Activated naive CD8-positive, alpha-beta T cell treated with anti-CD3 and anti-CD28 coated beads for 36 hours (primary cell): ENCODE results near the gene LPAR5. TPM values are rescaled to one million over a fixed set of nuclear protein-coding genes. Genes with fewer than 3 reads are reported as not detected.
"Not testable (repeated sequence)": the region's sequence is repeated elsewhere in the genome, so short reads cannot be mapped to it uniquely, and the experiment has no call there.

Experiments
- DNase-seq: peaks from one replicate; pipeline ENCODE4 v3.0.0; 2021
- H3K27ac Mint-ChIP-seq: one replicate; pipeline ENCODE4 v1.8.0; 2022; ENCODE audit warnings: mild to moderate bottlenecking, moderate library complexity, mixed read lengths
- H3K27me3 Mint-ChIP-seq: one replicate; pipeline ENCODE4 v1.8.0; 2022; ENCODE audit warnings: mild to moderate bottlenecking, mixed read lengths
- H3K36me3 Mint-ChIP-seq: one replicate; pipeline ENCODE4 v1.8.0; 2021; ENCODE audit warnings: mild to moderate bottlenecking, mixed read lengths
- H3K4me1 Mint-ChIP-seq: one replicate; pipeline ENCODE4 v1.8.0; 2021; ENCODE audit warnings: mixed read lengths
- H3K4me3 Mint-ChIP-seq: one replicate; pipeline ENCODE4 v1.8.0; 2022; ENCODE audit warnings: mild to moderate bottlenecking, moderate library complexity, mixed read lengths
- H3K9me3 Mint-ChIP-seq: one replicate; pipeline ENCODE4 v1.8.0; 2022; ENCODE audit warnings: mixed read lengths
- total RNA-seq, 2 experiments: library from RNA; stranded (reverse); gene quantifications; one replicate each; pipeline ENCODE4 v1.2.3, GENCODE V29; 2021

LPAR5 gene
- total RNA-seq, 2 experiments from 2014 or later, result 7.3 to 7.9 TPM

- Mint-ChIP-seq H3K27ac (peak overlapping the region; percentile 88), H3K4me1 (peaks cover 37% of the 10 kb centered on the region), H3K27me3 (no peaks in the 10 kb centered on the region), H3K9me3 (no peaks in the 10 kb centered on the region), H3K4me3 (no peak overlapping the region), H3K36me3 (peaks cover 46% of the 10 kb centered on the region)
- peak; percentile 52 for DNase-seq
Observed at GRCh38 chr12:6605421-6606330, 30.1 kb downstream of the LPAR5 start.

GRCh38 chr12:6604259-6605029 is 31.3 kb downstream of the LPAR5 start:
- H3K4me3 Mint-ChIP-seq, result no peak overlapping the region
- no peaks in the 10 kb centered on the region for H3K9me3 Mint-ChIP-seq
- H3K27me3 Mint-ChIP-seq, result no peaks in the 10 kb centered on the region
- no peak for DNase-seq
- peaks cover 54% of the 10 kb centered on the region for H3K36me3 Mint-ChIP-seq
- peaks cover 36% of the 10 kb centered on the region for H3K4me1 Mint-ChIP-seq
- peak overlapping the region; percentile 88 for H3K27ac Mint-ChIP-seq

GRCh38 chr12:6603095-6603567 is 32.6 kb downstream of the LPAR5 start:
- Mint-ChIP-seq H3K4me3 (no peak overlapping the region), H3K36me3 (peaks cover 55% of the 10 kb centered on the region), H3K4me1 (peaks cover 36% of the 10 kb centered on the region), H3K9me3 (no peaks in the 10 kb centered on the region), H3K27me3 (no peaks in the 10 kb centered on the region), H3K27ac (peak overlapping the region; percentile 84)
- no peak for DNase-seq

GRCh38 chr12:6602526-6602925 is 33.2 kb downstream of the LPAR5 start:
- no peak for DNase-seq
- peak overlapping the region; percentile 84 for H3K27ac Mint-ChIP-seq
- H3K27me3 Mint-ChIP-seq, result no peaks in the 10 kb centered on the region
- no peaks in the 10 kb centered on the region for H3K9me3 Mint-ChIP-seq
- H3K4me1 Mint-ChIP-seq, result peaks cover 36% of the 10 kb centered on the region
- no peak overlapping the region for H3K4me3 Mint-ChIP-seq
- H3K36me3 Mint-ChIP-seq, result peaks cover 60% of the 10 kb centered on the region

- not testable (repeated sequence) for H3K4me1 Mint-ChIP-seq, DNase-seq, H3K9me3 Mint-ChIP-seq, H3K27me3 Mint-ChIP-seq, H3K27ac Mint-ChIP-seq, H3K4me3 Mint-ChIP-seq
- H3K36me3 Mint-ChIP-seq, result peaks cover 52% of the 10 kb centered on the region
Observed at GRCh38 chr12:6595673-6596072, 40.1 kb downstream of the LPAR5 start.

- no peak for DNase-seq
- Mint-ChIP-seq H3K9me3 (no peaks in the 10 kb centered on the region), H3K27ac (peak overlapping the region; percentile 46), H3K4me1 (peaks cover 3% of the 10 kb centered on the region), H3K27me3 (no peaks in the 10 kb centered on the region), H3K36me3 (peaks cover 51% of the 10 kb centered on the region), H3K4me3 (no peak overlapping the region)
Observed at GRCh38 chr12:6592087-6592486, 43.7 kb downstream of the LPAR5 start.

- Mint-ChIP-seq H3K36me3 (peaks cover 36% of the 10 kb centered on the region), H3K27ac (peak overlapping the region; percentile 34)
- H3K4me3 Mint-ChIP-seq, H3K27me3 Mint-ChIP-seq, DNase-seq, H3K4me1 Mint-ChIP-seq, H3K9me3 Mint-ChIP-seq: not testable (repeated sequence)
Observed at GRCh38 chr12:6586569-6586968, 49.2 kb downstream of the LPAR5 start.

GRCh38 chr12:6584293-6584692 is 51.5 kb downstream of the LPAR5 start:
- H3K9me3 Mint-ChIP-seq, result no peaks in the 10 kb centered on the region
- no peak overlapping the region for H3K4me3 Mint-ChIP-seq
- peaks cover 37% of the 10 kb centered on the region for H3K36me3 Mint-ChIP-seq
- no peaks in the 10 kb centered on the region for H3K27me3 Mint-ChIP-seq
- H3K27ac Mint-ChIP-seq, result no peak overlapping the region
- no peak for DNase-seq
- H3K4me1 Mint-ChIP-seq, result no peaks in the 10 kb centered on the region

GRCh38 chr12:6582959-6583358 is 52.8 kb downstream of the LPAR5 start:
- peaks cover 4% of the 10 kb centered on the region for H3K4me1 Mint-ChIP-seq
- no peak for DNase-seq
- H3K27ac Mint-ChIP-seq, result no peak overlapping the region
- peaks cover 37% of the 10 kb centered on the region for H3K36me3 Mint-ChIP-seq
- H3K27me3 Mint-ChIP-seq, result no peaks in the 10 kb centered on the region
- H3K4me3 Mint-ChIP-seq, result no peak overlapping the region
- no peaks in the 10 kb centered on the region for H3K9me3 Mint-ChIP-seq

- Mint-ChIP-seq H3K9me3 (no peaks in the 10 kb centered on the region), H3K27ac (peak overlapping the region; percentile 10), H3K4me1 (peaks cover 4% of the 10 kb centered on the region), H3K27me3 (no peaks in the 10 kb centered on the region), H3K4me3 (no peak overlapping the region), H3K36me3 (peaks cover 29% of the 10 kb centered on the region)
- DNase-seq, result no peak
Observed at GRCh38 chr12:6582196-6582595, 53.6 kb downstream of the LPAR5 start.

- Mint-ChIP-seq H3K9me3 (no peaks in the 10 kb centered on the region), H3K27ac (peak overlapping the region; percentile 36), H3K27me3 (no peaks in the 10 kb centered on the region), H3K4me3 (no peak overlapping the region), H3K36me3 (peaks cover 17% of the 10 kb centered on the region), H3K4me1 (peaks cover 9% of the 10 kb centered on the region)
- DNase-seq, result no peak
Observed at GRCh38 chr12:6575648-6576047, 60.1 kb downstream of the LPAR5 start.

- no peak for DNase-seq
Observed at GRCh38 chr12:6574576-6575295, 61.0 kb downstream of the LPAR5 start.

GRCh38 chr12:6573001-6573400 is 62.8 kb downstream of the LPAR5 start:
- Mint-ChIP-seq H3K4me1 (peaks cover 23% of the 10 kb centered on the region), H3K4me3 (no peak overlapping the region), H3K27ac (no peak overlapping the region), H3K36me3 (peaks cover 21% of the 10 kb centered on the region), H3K27me3 (peaks cover 2% of the 10 kb centered on the region), H3K9me3 (no peaks in the 10 kb centered on the region)
- no peak for DNase-seq

More at GRCh38 chr12:6574576-6575295, 61.0 kb downstream of the LPAR5 start:
- H3K27ac Mint-ChIP-seq, result peak overlapping the region; percentile 7
- peaks cover 18% of the 10 kb centered on the region for H3K36me3 Mint-ChIP-seq
- H3K9me3 Mint-ChIP-seq, result no peaks in the 10 kb centered on the region
- no peaks in the 10 kb centered on the region for H3K27me3 Mint-ChIP-seq
- H3K4me1 Mint-ChIP-seq, result peaks cover 18% of the 10 kb centered on the region
- H3K4me3 Mint-ChIP-seq, result no peak overlapping the region

- peaks cover 44% of the 10 kb centered on the region for H3K4me1 Mint-ChIP-seq
- H3K27me3 Mint-ChIP-seq, result peaks cover 4% of the 10 kb centered on the region
- H3K4me3 Mint-ChIP-seq, result peak overlapping the region; percentile 8
- H3K36me3 Mint-ChIP-seq, result peaks cover 38% of the 10 kb centered on the region
- no peaks in the 10 kb centered on the region for H3K9me3 Mint-ChIP-seq
- H3K27ac Mint-ChIP-seq, result peak overlapping the region; percentile 64
- peak; percentile 50 for DNase-seq
Observed at GRCh38 chr12:6570264-6570887, 65.4 kb downstream of the LPAR5 start.
